ENCODE results near the gene PTGR3.

Gene PTGR3

GRCh38 chr18:75200071-75200470 lies 8.9 kb downstream of the PTGR3 start:
- Histone ChIP-seq H2AFZ (ENCODE audit: low read length) (no peak overlapping the region), H3K9me2 (ENCODE audit: low read depth, low read length) (no peaks in the 10 kb centered on the region), H3K4me3 (ENCODE audit: low read depth, low read length, poor library complexity, severe bottlenecking) (no peak overlapping the region), H3K9ac (ENCODE audit: low read length) (no peak overlapping the region), H3K36me3 (ENCODE audit: insufficient read depth, low read length) (no peaks in the 10 kb centered on the region), H3K9me3 (ENCODE audit: low read length) (no peaks in the 10 kb centered on the region), H3K4me1 (ENCODE audit: insufficient read depth, low read length, severe bottlenecking) (no peaks in the 10 kb centered on the region), H4K20me1 (ENCODE audit: insufficient read depth, low read length) (no peaks in the 10 kb centered on the region), H3F3A (ENCODE audit: insufficient read depth, low read length) (no peaks in the 10 kb centered on the region), H3K4me2 (ENCODE audit: low read length) (no peak overlapping the region), H3K79me2 (ENCODE audit: insufficient read depth, low read length) (no peaks in the 10 kb centered on the region), H3K27ac (ENCODE audit: low read depth, low read length, poor library complexity, severe bottlenecking) (no peak overlapping the region), H3K27me3 (ENCODE audit: insufficient read depth, low read length) (no peaks in the 10 kb centered on the region)
- no peak for TF ChIP-seq CTCF (IDR thresholded peaks at IDR 0.05; ENCODE audit: low read length)
- TF ChIP-seq EZH2 (IDR thresholded peaks at IDR 0.05; ENCODE audit: borderline replicate concordance, low read length): no peak

- H3K4me1 ChIP-seq (ENCODE audit: insufficient read depth, low read length, severe bottlenecking): no peaks in the 10 kb centered on the region
- TF ChIP-seq CTCF (IDR thresholded peaks at IDR 0.05; ENCODE audit: low read length) (no peak), EZH2 (IDR thresholded peaks at IDR 0.05; ENCODE audit: borderline replicate concordance, low read length) (no peak)
- no peak overlapping the region for H3K4me3 ChIP-seq (ENCODE audit: low read depth, low read length, poor library complexity, severe bottlenecking)
- H3K9me3 ChIP-seq (ENCODE audit: low read length): no peaks in the 10 kb centered on the region
- no peaks in the 10 kb centered on the region for H4K20me1 ChIP-seq (ENCODE audit: insufficient read depth, low read length)
- no peak overlapping the region for H3K27ac ChIP-seq (ENCODE audit: low read depth, low read length, poor library complexity, severe bottlenecking)
- no peak overlapping the region for H3K4me2 ChIP-seq (ENCODE audit: low read length)
- no peaks in the 10 kb centered on the region for H3K9me2 ChIP-seq (ENCODE audit: low read depth, low read length)
- no peaks in the 10 kb centered on the region for H3K36me3 ChIP-seq (ENCODE audit: insufficient read depth, low read length)
- H2AFZ ChIP-seq (ENCODE audit: low read length): no peak overlapping the region
- no peaks in the 10 kb centered on the region for H3K79me2 ChIP-seq (ENCODE audit: insufficient read depth, low read length)
- H3F3A ChIP-seq (ENCODE audit: insufficient read depth, low read length): no peaks in the 10 kb centered on the region
- H3K9ac ChIP-seq (ENCODE audit: low read length): no peak overlapping the region
- no peaks in the 10 kb centered on the region for H3K27me3 ChIP-seq (ENCODE audit: insufficient read depth, low read length)
Observed at GRCh38 chr18:75199327-75199726, 9.6 kb downstream of the PTGR3 start.

- Histone ChIP-seq H3K4me2 (ENCODE audit: low read length) (no peak overlapping the region), H3F3A (ENCODE audit: insufficient read depth, low read length) (no peaks in the 10 kb centered on the region), H4K20me1 (ENCODE audit: insufficient read depth, low read length) (no peaks in the 10 kb centered on the region), H3K27ac (ENCODE audit: low read depth, low read length, poor library complexity, severe bottlenecking) (no peak overlapping the region), H3K9me3 (ENCODE audit: low read length) (no peaks in the 10 kb centered on the region), H3K36me3 (ENCODE audit: insufficient read depth, low read length) (no peaks in the 10 kb centered on the region), H3K4me3 (ENCODE audit: low read depth, low read length, poor library complexity, severe bottlenecking) (no peak overlapping the region), H3K79me2 (ENCODE audit: insufficient read depth, low read length) (no peaks in the 10 kb centered on the region), H2AFZ (ENCODE audit: low read length) (no peak overlapping the region), H3K27me3 (ENCODE audit: insufficient read depth, low read length) (no peaks in the 10 kb centered on the region), H3K9ac (ENCODE audit: low read length) (no peak overlapping the region), H3K9me2 (ENCODE audit: low read depth, low read length) (no peaks in the 10 kb centered on the region), H3K4me1 (ENCODE audit: insufficient read depth, low read length, severe bottlenecking) (no peaks in the 10 kb centered on the region)
- TF ChIP-seq CTCF (IDR thresholded peaks at IDR 0.05; ENCODE audit: low read length): no peak
- TF ChIP-seq EZH2 (IDR thresholded peaks at IDR 0.05; ENCODE audit: borderline replicate concordance, low read length): no peak
Observed at GRCh38 chr18:75198036-75198435, 10.9 kb downstream of the PTGR3 start.

All from OCI-LY1 (cell line).